Measurements from ENCODE around the gene RBM25.

DNA sequence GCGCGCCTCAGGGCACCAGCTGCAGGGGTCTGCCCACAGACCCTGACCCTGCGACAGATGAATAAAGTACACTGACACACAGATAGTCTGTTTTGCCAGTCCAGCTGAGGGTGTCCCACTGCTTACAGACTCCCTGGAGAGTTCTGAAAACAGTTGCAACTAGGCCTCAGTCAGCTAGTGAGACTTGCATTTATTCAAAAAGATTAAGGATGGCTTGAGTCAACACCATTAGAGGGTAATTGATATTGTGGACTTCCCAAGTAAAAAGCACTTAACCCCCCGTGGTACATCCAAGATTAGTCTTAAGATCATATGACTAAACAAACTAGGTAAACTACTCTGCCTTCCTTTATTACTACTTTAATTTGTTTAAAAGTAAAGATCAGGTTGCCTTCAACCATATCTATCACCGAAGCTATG lies 66.8 kb downstream of the RBM25 start:
- TF ChIP-seq, protein P1, sequence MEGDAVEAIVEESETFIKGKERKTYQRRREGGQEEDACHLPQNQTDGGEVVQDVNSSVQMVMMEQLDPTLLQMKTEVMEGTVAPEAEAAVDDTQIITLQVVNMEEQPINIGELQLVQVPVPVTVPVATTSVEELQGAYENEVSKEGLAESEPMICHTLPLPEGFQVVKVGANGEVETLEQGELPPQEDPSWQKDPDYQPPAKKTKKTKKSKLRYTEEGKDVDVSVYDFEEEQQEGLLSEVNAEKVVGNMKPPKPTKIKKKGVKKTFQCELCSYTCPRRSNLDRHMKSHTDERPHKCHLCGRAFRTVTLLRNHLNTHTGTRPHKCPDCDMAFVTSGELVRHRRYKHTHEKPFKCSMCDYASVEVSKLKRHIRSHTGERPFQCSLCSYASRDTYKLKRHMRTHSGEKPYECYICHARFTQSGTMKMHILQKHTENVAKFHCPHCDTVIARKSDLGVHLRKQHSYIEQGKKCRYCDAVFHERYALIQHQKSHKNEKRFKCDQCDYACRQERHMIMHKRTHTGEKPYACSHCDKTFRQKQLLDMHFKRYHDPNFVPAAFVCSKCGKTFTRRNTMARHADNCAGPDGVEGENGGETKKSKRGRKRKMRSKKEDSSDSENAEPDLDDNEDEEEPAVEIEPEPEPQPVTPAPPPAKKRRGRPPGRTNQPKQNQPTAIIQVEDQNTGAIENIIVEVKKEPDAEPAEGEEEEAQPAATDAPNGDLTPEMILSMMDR (IDR thresholded peaks at IDR 0.05), result no peak
- TF ChIP-seq, protein P2, sequence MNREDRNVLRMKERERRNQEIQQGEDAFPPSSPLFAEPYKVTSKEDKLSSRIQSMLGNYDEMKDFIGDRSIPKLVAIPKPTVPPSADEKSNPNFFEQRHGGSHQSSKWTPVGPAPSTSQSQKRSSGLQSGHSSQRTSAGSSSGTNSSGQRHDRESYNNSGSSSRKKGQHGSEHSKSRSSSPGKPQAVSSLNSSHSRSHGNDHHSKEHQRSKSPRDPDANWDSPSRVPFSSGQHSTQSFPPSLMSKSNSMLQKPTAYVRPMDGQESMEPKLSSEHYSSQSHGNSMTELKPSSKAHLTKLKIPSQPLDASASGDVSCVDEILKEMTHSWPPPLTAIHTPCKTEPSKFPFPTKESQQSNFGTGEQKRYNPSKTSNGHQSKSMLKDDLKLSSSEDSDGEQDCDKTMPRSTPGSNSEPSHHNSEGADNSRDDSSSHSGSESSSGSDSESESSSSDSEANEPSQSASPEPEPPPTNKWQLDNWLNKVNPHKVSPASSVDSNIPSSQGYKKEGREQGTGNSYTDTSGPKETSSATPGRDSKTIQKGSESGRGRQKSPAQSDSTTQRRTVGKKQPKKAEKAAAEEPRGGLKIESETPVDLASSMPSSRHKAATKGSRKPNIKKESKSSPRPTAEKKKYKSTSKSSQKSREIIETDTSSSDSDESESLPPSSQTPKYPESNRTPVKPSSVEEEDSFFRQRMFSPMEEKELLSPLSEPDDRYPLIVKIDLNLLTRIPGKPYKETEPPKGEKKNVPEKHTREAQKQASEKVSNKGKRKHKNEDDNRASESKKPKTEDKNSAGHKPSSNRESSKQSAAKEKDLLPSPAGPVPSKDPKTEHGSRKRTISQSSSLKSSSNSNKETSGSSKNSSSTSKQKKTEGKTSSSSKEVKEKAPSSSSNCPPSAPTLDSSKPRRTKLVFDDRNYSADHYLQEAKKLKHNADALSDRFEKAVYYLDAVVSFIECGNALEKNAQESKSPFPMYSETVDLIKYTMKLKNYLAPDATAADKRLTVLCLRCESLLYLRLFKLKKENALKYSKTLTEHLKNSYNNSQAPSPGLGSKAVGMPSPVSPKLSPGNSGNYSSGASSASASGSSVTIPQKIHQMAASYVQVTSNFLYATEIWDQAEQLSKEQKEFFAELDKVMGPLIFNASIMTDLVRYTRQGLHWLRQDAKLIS (CRISPR knock-in tag; IDR thresholded peaks at IDR 0.05; ENCODE audit: borderline replicate concordance), result no peak
- TF ChIP-seq, protein P3, sequence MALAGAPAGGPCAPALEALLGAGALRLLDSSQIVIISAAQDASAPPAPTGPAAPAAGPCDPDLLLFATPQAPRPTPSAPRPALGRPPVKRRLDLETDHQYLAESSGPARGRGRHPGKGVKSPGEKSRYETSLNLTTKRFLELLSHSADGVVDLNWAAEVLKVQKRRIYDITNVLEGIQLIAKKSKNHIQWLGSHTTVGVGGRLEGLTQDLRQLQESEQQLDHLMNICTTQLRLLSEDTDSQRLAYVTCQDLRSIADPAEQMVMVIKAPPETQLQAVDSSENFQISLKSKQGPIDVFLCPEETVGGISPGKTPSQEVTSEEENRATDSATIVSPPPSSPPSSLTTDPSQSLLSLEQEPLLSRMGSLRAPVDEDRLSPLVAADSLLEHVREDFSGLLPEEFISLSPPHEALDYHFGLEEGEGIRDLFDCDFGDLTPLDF (CRISPR knock-in tag; IDR thresholded peaks at IDR 0.05), result no peak
- TF ChIP-seq, protein P4, sequence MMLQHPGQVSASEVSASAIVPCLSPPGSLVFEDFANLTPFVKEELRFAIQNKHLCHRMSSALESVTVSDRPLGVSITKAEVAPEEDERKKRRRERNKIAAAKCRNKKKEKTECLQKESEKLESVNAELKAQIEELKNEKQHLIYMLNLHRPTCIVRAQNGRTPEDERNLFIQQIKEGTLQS (CRISPR knock-in tag; conservative IDR thresholded peaks at IDR 0.05), result no peak
- TF ChIP-seq NFE2L1 (CRISPR knock-in tag; IDR thresholded peaks at IDR 0.05) (no peak), ZNF263 (CRISPR knock-in tag; IDR thresholded peaks at IDR 0.05; ENCODE audit: low read depth) (no peak)
- TF ChIP-seq, protein P5, sequence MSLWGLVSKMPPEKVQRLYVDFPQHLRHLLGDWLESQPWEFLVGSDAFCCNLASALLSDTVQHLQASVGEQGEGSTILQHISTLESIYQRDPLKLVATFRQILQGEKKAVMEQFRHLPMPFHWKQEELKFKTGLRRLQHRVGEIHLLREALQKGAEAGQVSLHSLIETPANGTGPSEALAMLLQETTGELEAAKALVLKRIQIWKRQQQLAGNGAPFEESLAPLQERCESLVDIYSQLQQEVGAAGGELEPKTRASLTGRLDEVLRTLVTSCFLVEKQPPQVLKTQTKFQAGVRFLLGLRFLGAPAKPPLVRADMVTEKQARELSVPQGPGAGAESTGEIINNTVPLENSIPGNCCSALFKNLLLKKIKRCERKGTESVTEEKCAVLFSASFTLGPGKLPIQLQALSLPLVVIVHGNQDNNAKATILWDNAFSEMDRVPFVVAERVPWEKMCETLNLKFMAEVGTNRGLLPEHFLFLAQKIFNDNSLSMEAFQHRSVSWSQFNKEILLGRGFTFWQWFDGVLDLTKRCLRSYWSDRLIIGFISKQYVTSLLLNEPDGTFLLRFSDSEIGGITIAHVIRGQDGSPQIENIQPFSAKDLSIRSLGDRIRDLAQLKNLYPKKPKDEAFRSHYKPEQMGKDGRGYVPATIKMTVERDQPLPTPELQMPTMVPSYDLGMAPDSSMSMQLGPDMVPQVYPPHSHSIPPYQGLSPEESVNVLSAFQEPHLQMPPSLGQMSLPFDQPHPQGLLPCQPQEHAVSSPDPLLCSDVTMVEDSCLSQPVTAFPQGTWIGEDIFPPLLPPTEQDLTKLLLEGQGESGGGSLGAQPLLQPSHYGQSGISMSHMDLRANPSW (CRISPR knock-in tag; conservative IDR thresholded peaks at IDR 0.05; ENCODE audit: low read depth), result no peak
- TF ChIP-seq, protein P6, sequence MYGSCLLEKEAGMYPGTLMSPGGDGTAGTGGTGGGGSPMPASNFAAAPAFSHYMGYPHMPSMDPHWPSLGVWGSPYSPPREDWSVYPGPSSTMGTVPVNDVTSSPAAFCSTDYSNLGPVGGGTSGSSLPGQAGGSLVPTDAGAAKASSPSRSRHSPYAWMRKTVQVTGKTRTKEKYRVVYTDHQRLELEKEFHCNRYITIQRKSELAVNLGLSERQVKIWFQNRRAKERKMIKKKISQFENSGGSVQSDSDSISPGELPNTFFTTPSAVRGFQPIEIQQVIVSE (CRISPR knock-in tag; IDR thresholded peaks at IDR 0.05; ENCODE audit: borderline replicate concordance), result no peak
